SU-DHL-6 (cell line): ENCODE data around the gene CFAP107.

ENCODE experiments used
- H2AFZ ChIP-seq: fragments of 200-600 bp; sonication (generic); 2 replicates; pipeline ENCODE4 v1.6.1; 2014; ENCODE audit warnings: low read depth, mild to moderate bottlenecking, moderate library complexity, mixed read lengths, antibody characterized with exemption, low read length; ENCODE audit not compliant: severe bottlenecking
- H3F3A ChIP-seq: fragments of 200-600 bp; shearing (Covaris generic); 2 replicates; pipeline ENCODE4 v1.6.0; 2016; ENCODE audit warnings: antibody characterized with exemption, mild to moderate bottlenecking; ENCODE audit not compliant: insufficient read depth
- H3K27ac ChIP-seq: fragments of 200-600 bp; sonication (generic); 2 replicates; pipeline ENCODE4 v1.5.1; 2016; ENCODE audit warnings: low read depth, mild to moderate bottlenecking, low read length, moderate library complexity, mixed read lengths
- H3K27me3 ChIP-seq: fragments of 200-600 bp; sonication (generic), shearing (Covaris generic); 2 replicates; pipeline ENCODE4 v1.6.0; 2014; ENCODE audit warnings: mild to moderate bottlenecking, low read length
- H3K36me3 ChIP-seq: fragments of 200-600 bp; sonication (generic); 2 replicates; pipeline ENCODE4 v1.6.1; 2014; ENCODE audit warnings: mild to moderate bottlenecking, low read length, mixed read lengths
- H3K4me2 ChIP-seq: fragments of 300-600, 200-600 bp; shearing (Covaris generic), sonication (generic); 2 replicates; pipeline ENCODE4 v1.6.0; 2014; ENCODE audit warnings: low read length, low read depth, mild to moderate bottlenecking; ENCODE audit not compliant: poor library complexity, severe bottlenecking
- H3K4me3 ChIP-seq: fragments of 200-600 bp; sonication (generic); 2 replicates; pipeline ENCODE4 v1.5.1; 2014; ENCODE audit warnings: antibody characterized with exemption, low read length, mild to moderate bottlenecking, mixed read lengths; ENCODE audit not compliant: insufficient read depth, poor library complexity, severe bottlenecking
- H3K79me2 ChIP-seq: fragments of 200-600 bp; sonication (generic); 2 replicates; pipeline ENCODE4 v1.6.1; 2014; ENCODE audit warnings: mild to moderate bottlenecking, low read length, moderate library complexity; ENCODE audit not compliant: insufficient read depth
- H3K9ac ChIP-seq: fragments of 200-600 bp; sonication (generic); 2 replicates; pipeline ENCODE4 v1.7.0; 2014; ENCODE audit warnings: mild to moderate bottlenecking, low read length
- H3K9me2 ChIP-seq: fragments of 200-600 bp; sonication (generic); replicated peaks from 2 replicates; pipeline ENCODE4 v1.6.1; 2014; ENCODE audit warnings: low read length; ENCODE audit not compliant: insufficient read depth
- H3K9me3 ChIP-seq: fragments of 200-600 bp; sonication (generic); 2 replicates; pipeline ENCODE4 v1.6.1; 2014; ENCODE audit warnings: low read length, mixed read lengths; ENCODE audit not compliant: insufficient read depth
- H4K20me1 ChIP-seq: fragments of 200-600 bp; sonication (generic); 2 replicates; pipeline ENCODE4 v1.6.1; 2014; ENCODE audit warnings: low read depth, mild to moderate bottlenecking, antibody characterized with exemption, low read length, moderate library complexity, mixed read lengths
- EZH2phosphoT487 ChIP-seq: fragments of 200-600 bp; sonication (generic), shearing (Covaris generic); conservative IDR thresholded peaks from 2 replicates; pipeline ENCODE4 v1.6.1; 2018; ENCODE audit warnings: mild to moderate bottlenecking, antibody characterized with exemption, low read length, moderate library complexity, mixed read lengths
- TF ChIP-seq, protein P1 (sequence below): fragments of 200-600 bp; sonication (generic); IDR thresholded peaks from one replicate; pipeline ENCODE4 v1.5.1; 2017; ENCODE audit warnings: antibody characterized with exemption, mild to moderate bottlenecking, low read length, moderate library complexity; ENCODE audit not compliant: insufficient read depth, poor library complexity, severe bottlenecking

The CFAP107 gene

DNA sequence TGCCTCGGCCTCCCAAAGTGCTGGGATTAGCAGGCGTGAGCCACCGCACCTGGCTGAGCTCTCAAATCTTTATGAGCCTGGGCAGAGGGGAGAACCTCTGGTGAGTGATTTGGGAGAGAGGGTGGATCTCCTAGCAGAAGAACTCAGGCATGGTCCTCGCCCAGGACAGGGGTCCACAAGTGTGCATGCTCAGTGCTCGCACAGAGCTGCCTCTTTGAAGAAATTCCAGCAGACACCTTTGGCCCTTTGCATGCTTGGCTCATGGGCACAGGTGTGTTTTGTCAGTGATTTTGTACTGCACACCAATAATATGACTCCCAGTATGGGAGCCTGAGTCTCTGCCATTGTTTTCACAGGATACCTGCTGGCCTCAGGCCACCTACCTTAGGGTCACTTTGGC is 15.8 kb downstream of the CFAP107 start:
- Histone ChIP-seq H2AFZ (no peak overlapping the region), H3K79me2 (no peaks in the 10 kb centered on the region), H3K4me3 (no peak overlapping the region), H3K9me3 (no peaks in the 10 kb centered on the region), H3K9me2 (no peaks in the 10 kb centered on the region), H3K27me3 (no peaks in the 10 kb centered on the region), H3F3A (no peaks in the 10 kb centered on the region), H3K27ac (no peak overlapping the region), H3K4me2 (no peak overlapping the region), H4K20me1 (no peaks in the 10 kb centered on the region), H3K9ac (no peak overlapping the region), H3K36me3 (no peaks in the 10 kb centered on the region)
- no peak for TF ChIP-seq EZH2phosphoT487
- TF ChIP-seq, protein P1, sequence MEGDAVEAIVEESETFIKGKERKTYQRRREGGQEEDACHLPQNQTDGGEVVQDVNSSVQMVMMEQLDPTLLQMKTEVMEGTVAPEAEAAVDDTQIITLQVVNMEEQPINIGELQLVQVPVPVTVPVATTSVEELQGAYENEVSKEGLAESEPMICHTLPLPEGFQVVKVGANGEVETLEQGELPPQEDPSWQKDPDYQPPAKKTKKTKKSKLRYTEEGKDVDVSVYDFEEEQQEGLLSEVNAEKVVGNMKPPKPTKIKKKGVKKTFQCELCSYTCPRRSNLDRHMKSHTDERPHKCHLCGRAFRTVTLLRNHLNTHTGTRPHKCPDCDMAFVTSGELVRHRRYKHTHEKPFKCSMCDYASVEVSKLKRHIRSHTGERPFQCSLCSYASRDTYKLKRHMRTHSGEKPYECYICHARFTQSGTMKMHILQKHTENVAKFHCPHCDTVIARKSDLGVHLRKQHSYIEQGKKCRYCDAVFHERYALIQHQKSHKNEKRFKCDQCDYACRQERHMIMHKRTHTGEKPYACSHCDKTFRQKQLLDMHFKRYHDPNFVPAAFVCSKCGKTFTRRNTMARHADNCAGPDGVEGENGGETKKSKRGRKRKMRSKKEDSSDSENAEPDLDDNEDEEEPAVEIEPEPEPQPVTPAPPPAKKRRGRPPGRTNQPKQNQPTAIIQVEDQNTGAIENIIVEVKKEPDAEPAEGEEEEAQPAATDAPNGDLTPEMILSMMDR: no peak

DNA sequence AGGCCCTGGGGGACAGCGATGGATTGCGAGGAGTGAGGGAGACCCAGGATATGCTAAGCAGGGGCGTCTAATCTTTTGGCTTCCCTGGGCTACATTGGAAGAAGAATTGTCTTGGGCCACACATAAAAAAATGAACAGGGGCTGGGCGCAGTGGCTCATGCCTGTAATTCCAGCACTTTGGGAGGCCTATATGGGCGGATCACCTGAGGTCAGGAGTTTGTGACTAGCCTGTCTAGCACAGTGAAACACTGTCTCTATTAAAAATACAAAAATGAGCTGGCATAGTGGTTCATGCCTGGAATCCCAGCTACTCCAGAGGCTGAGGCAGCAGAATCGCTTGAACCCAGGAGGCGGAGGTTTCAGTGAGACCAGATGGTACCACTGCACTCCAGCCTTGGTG is 16.8 kb downstream of the CFAP107 start:
- TF ChIP-seq EZH2phosphoT487: no peak
- TF ChIP-seq, protein P1: no peak
- no peaks in the 10 kb centered on the region for H3F3A ChIP-seq
- H3K9ac ChIP-seq: no peak overlapping the region

DNA sequence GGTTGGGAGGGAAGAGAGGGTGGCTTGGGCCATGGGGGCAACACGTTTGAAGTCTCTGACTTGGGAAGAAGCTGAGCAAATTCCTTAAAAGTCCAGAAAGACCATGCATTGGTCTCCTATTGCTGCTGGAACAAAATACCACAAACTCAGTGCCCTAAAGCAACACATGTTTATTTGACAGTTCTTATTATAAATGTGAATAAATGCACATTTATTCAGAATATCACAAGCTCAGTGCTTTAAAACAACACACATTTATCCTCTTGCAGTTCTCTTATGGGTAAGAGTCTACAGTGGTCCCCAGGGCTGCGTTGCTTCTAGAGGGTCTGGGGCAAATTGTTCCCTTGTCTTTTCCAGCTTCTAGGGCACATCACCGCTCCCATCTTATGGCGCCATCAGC is 17.5 kb downstream of the CFAP107 start:
- Histone ChIP-seq H3F3A (no peaks in the 10 kb centered on the region), H3K36me3 (no peaks in the 10 kb centered on the region), H3K9ac (no peak overlapping the region), H3K4me3 (no peak overlapping the region), H3K27ac (no peak overlapping the region), H3K27me3 (no peaks in the 10 kb centered on the region), H3K9me2 (no peaks in the 10 kb centered on the region), H3K9me3 (no peaks in the 10 kb centered on the region), H3K4me2 (no peak overlapping the region), H4K20me1 (no peaks in the 10 kb centered on the region), H2AFZ (no peak overlapping the region), H3K79me2 (no peaks in the 10 kb centered on the region)
- TF ChIP-seq, protein P1: no peak
- TF ChIP-seq EZH2phosphoT487: no peak

More for the DNA sequence above, 16.8 kb downstream of the CFAP107 start:
- no peaks in the 10 kb centered on the region for H4K20me1 ChIP-seq
- H3K36me3 ChIP-seq: no peaks in the 10 kb centered on the region
- H3K27ac ChIP-seq: no peak overlapping the region
- H3K4me2 ChIP-seq: no peak overlapping the region
- H3K79me2 ChIP-seq: no peaks in the 10 kb centered on the region
- H3K9me3 ChIP-seq: no peaks in the 10 kb centered on the region
- no peak overlapping the region for H3K4me3 ChIP-seq
- no peaks in the 10 kb centered on the region for H3K9me2 ChIP-seq
- no peak overlapping the region for H2AFZ ChIP-seq
- no peaks in the 10 kb centered on the region for H3K27me3 ChIP-seq

DNA sequence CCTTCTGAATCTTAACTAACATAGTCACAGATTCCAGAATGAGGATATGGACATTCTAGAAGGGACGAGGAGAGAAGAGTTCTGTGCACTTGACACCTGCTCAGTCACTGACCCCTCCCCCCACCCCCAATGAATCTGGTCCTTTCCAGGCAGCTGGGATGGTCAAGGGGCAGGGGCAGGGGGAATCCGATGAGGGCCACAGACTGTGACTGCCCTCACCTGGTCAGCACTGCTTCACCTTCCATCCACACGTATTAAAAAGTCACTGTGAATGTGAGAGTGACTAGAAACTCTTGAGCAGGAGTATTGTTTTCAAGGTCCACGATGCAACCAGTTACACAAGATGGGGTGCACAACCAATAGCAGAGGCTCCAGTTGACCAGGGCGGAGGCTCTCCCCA is 18.0 kb downstream of the CFAP107 start:
- Histone ChIP-seq H3K4me3 (no peak overlapping the region), H3K79me2 (no peaks in the 10 kb centered on the region), H2AFZ (no peak overlapping the region), H3K27me3 (no peaks in the 10 kb centered on the region), H3K9me3 (no peaks in the 10 kb centered on the region), H3F3A (no peaks in the 10 kb centered on the region), H3K9me2 (no peaks in the 10 kb centered on the region), H3K9ac (no peak overlapping the region), H3K27ac (no peak overlapping the region), H3K36me3 (no peaks in the 10 kb centered on the region), H4K20me1 (no peaks in the 10 kb centered on the region), H3K4me2 (no peak overlapping the region)
- TF ChIP-seq, protein P1: no peak
- no peak for TF ChIP-seq EZH2phosphoT487
